RWPE2 (cell line): Measurements from ENCODE around the gene OR52E6.

Experiments
- ATAC-seq: fragments of 200-7000 bp; cut with Tn5 transposase; 3 replicates; pipeline ENCODE4 v1.9.1; 2021; ENCODE audit warnings: low read depth
- DNase-seq: peaks from one replicate; pipeline ENCODE4 v3.0.0-alpha.2; 2020; ENCODE audit warnings: low spot score
- H3K27ac ChIP-seq: fragments of 450-650 bp; 2 replicates; pipeline ENCODE4 v1.5.1; 2017; ENCODE audit warnings: mild to moderate bottlenecking; ENCODE audit not compliant: poor library complexity, severe bottlenecking
- H3K27me3 ChIP-seq: fragments of 250-450 bp; sonication (Bioruptor Pico); 2 replicates; pipeline ENCODE4 v1.5.1; 2021; ENCODE audit warnings: mild to moderate bottlenecking, moderate library complexity; ENCODE audit not compliant: insufficient read depth, poor library complexity, severe bottlenecking
- H3K36me3 ChIP-seq: fragments of 250-450 bp; sonication (Bioruptor Pico); 2 replicates; pipeline ENCODE4 v1.5.1; 2020; ENCODE audit warnings: low read depth, mild to moderate bottlenecking, moderate library complexity
- H3K4me1 ChIP-seq: fragments of 250-450 bp; sonication (Bioruptor Pico); 2 replicates; pipeline ENCODE4 v1.5.1; 2021; ENCODE audit warnings: mild to moderate bottlenecking, moderate library complexity; ENCODE audit not compliant: insufficient read depth, poor library complexity, severe bottlenecking
- H3K4me3 ChIP-seq: fragments of 250-450 bp; sonication (Bioruptor Pico); 2 replicates; pipeline ENCODE4 v1.5.1; 2021; ENCODE audit warnings: mild to moderate bottlenecking, moderate library complexity; ENCODE audit not compliant: severe bottlenecking
- H3K9me3 ChIP-seq: fragments of 250-450 bp; sonication (Bioruptor Pico); 2 replicates; pipeline ENCODE4 v1.5.1; 2021; ENCODE audit warnings: mild to moderate bottlenecking, moderate library complexity; ENCODE audit not compliant: severe bottlenecking
- TF ChIP-seq, protein P1 (sequence below): fragments of 450-650 bp; IDR thresholded peaks from one replicate; pipeline ENCODE4 v1.5.1; 2017; ENCODE audit warnings: mild to moderate bottlenecking, moderate library complexity; ENCODE audit not compliant: poor library complexity, severe bottlenecking

Gene OR52E6

DNA sequence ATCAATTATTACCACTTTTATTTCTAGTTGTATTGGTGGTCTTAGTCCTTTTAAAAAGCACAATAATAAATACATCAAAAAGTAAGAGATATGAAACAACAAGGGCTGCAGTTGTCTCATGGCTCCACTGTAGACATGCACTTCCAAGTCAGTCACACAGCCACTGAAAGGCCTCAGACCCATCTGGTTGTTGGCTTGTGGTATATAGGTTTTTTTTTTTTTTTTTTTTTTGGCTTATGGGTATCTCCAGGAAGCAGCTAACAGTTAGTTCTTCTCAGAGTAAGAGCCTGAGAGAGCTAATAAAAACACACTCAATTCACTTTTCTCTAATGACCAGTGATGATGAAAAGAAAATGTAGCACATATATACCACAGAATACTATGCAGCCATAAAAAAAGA is 6.0 kb upstream of the OR52E6 start:
- no peak overlapping the region for H3K4me3 ChIP-seq
- H3K4me1 ChIP-seq: no peaks in the 10 kb centered on the region
- H3K36me3 ChIP-seq: no peaks in the 10 kb centered on the region
- ATAC-seq (no peak), DNase-seq (no peak)
- no peak overlapping the region for H3K27ac ChIP-seq
- H3K27me3 ChIP-seq: no peaks in the 10 kb centered on the region
- TF ChIP-seq, protein P1, sequence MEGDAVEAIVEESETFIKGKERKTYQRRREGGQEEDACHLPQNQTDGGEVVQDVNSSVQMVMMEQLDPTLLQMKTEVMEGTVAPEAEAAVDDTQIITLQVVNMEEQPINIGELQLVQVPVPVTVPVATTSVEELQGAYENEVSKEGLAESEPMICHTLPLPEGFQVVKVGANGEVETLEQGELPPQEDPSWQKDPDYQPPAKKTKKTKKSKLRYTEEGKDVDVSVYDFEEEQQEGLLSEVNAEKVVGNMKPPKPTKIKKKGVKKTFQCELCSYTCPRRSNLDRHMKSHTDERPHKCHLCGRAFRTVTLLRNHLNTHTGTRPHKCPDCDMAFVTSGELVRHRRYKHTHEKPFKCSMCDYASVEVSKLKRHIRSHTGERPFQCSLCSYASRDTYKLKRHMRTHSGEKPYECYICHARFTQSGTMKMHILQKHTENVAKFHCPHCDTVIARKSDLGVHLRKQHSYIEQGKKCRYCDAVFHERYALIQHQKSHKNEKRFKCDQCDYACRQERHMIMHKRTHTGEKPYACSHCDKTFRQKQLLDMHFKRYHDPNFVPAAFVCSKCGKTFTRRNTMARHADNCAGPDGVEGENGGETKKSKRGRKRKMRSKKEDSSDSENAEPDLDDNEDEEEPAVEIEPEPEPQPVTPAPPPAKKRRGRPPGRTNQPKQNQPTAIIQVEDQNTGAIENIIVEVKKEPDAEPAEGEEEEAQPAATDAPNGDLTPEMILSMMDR: no peak
- no peaks in the 10 kb centered on the region for H3K9me3 ChIP-seq

DNA sequence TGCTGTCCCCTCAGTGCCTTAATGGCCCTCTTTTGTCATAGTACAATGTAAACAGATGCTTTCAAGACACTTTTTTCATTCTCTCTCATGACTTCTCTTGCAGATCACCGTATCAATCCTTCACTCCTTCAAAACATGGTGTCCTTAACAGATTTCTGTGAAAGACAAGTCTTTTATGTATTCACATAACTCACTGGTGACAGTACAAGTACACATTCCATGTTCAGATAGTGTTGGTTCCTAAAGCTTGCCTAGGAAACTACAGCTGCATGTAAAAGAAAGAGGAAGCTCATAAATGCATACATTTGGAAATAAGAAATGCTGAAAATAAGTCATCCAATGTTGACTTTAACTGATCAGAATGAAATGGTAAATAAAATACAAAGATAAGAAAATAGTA is 5.0 kb upstream of the OR52E6 start:
- Histone ChIP-seq H3K36me3 (no peaks in the 10 kb centered on the region), H3K27ac (no peak overlapping the region), H3K4me3 (no peak overlapping the region), H3K4me1 (no peaks in the 10 kb centered on the region), H3K9me3 (no peaks in the 10 kb centered on the region), H3K27me3 (no peaks in the 10 kb centered on the region)
- ATAC-seq: no peak
- TF ChIP-seq, protein P1: no peak
- DNase-seq: no peak

DNA sequence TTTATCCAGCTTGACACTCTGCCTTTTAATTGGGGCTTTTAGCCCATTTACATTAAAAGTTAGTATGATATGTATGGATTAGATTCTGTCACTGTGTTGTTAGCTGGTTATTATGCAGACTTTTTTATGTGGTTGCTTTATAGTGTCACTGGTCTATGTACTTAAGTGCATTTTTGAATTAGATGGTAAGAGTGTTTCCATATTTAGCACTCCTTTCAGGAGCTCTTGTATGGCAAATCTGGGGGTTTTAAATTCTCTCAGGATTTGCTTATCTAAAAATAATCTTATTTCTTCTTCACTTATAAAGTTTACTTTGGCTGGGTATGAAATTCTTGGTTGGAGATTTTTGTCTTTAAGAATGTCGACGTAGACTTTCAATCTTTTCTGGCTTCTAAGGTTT is 4.0 kb downstream of the OR52E6 start:
- no peaks in the 10 kb centered on the region for H3K4me1 ChIP-seq
- ATAC-seq (no peak), DNase-seq (no peak)
- H3K27ac ChIP-seq: no peak overlapping the region
- TF ChIP-seq, protein P1: no peak
- H3K36me3 ChIP-seq: no peaks in the 10 kb centered on the region
- H3K27me3 ChIP-seq: no peaks in the 10 kb centered on the region
- no peak overlapping the region for H3K4me3 ChIP-seq
- H3K9me3 ChIP-seq: no peaks in the 10 kb centered on the region

DNA sequence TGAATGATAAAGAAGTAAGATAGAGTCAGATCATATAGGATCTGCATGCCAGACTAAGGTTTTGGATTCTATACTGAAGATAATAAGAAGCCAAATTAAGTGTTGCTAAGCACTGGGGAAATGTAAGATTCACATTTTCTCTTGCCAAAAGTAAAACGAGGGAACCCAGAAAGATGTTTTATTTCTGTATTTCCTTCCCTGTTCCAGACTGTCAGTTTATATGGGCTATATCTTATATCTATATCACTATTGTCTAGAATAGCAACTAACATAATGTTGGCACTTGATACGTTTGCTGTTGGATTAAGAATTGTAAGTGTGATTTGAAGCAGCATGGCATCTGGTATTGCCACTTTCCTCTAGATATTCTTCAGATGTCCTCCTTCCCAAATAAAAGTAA is 8.3 kb downstream of the OR52E6 start:
- H3K4me1 ChIP-seq: no peaks in the 10 kb centered on the region
- TF ChIP-seq, protein P1: no peak
- ATAC-seq: no peak
- H3K36me3 ChIP-seq: no peaks in the 10 kb centered on the region
- no peak overlapping the region for H3K4me3 ChIP-seq
- no peaks in the 10 kb centered on the region for H3K9me3 ChIP-seq
- no peak for DNase-seq
- H3K27me3 ChIP-seq: no peaks in the 10 kb centered on the region
- no peak overlapping the region for H3K27ac ChIP-seq

DNA sequence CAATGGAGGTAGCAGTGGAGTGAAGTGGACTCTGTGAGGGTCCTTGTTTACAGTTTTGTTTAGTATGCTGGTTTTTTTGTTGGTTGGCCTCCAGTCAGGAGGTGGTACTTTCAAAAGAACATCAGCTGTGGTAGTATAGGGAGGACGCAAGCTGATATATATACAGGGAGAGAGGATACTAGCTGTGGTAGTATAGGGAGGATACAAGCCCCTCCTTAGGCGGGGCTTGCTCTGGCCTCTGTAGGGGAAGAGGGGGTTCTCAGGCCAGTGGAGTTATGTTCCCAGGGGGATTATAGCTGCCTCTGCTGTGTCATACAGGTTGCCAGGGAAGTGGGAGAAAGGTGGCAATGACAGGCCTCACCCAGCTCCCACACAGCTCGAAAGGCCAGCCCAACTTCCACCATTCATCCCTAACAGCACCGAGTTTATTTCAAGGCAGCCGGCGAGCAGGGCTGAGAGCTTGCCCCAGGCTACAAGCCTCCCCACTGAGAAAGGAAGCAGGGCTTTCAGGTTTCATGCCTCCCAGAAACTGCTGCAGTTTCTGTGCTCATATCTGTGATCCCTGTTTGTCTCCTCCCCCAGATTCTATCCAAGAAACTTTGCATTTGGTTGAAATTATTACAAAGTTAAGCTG is 10.4 kb downstream of the OR52E6 start:
- TF ChIP-seq, protein P1: no peak
- Histone ChIP-seq H3K4me1 (no peaks in the 10 kb centered on the region), H3K27ac (no peak overlapping the region), H3K4me3 (no peak overlapping the region), H3K36me3 (no peaks in the 10 kb centered on the region), H3K27me3 (no peaks in the 10 kb centered on the region), H3K9me3 (no peaks in the 10 kb centered on the region)
- DNase-seq: no peak
- no peak for ATAC-seq
